GM12878 (cell line): ENCODE data around the gene TRAPPC2B. TPM values are rescaled to one million over a fixed set of nuclear protein-coding genes. Genes with fewer than 3 reads are reported as not detected.

Experiments used
- ATAC-seq: fragments of 200-7000 bp; cut with Tn5 transposase; 3 replicates; pipeline ENCODE4 v1.9.1; 2020; ENCODE audit warnings: mild to moderate bottlenecking, moderate library complexity
- BruUV-seq: library from RNA; stranded (reverse); fragments of 400-500 nt; replicated peaks from 2 replicates; lab custom pipeline; 2021; lab: Mats Ljungman, UMichigan
- CTCF ChIA-PET: fragments of 300-600 bp; sonication (Branson Sonifier 250); formaldehyde crosslinking; extraction: SDS; loops from one replicate; lab custom pipeline; 2021; ENCODE audit warnings: inconsistent platforms; lab: Yijun Ruan, JAX
- POLR2A ChIA-PET: fragments of 350-600 bp; formaldehyde crosslinking; extraction: SDS; loops from one replicate; lab custom pipeline; 2021; ENCODE audit warnings: inconsistent platforms; lab: Charles Lee
- RAD21 ChIA-PET: fragments of 300-600 bp; sonication (Branson Sonifier 250); formaldehyde crosslinking; loops from one replicate; lab custom pipeline; 2023; ENCODE audit warnings: antibody characterized with exemption; ENCODE audit not compliant: unreplicated experiment; lab: Charles Lee
- SMC1A ChIA-PET: fragments of 300-600 bp; sonication (Branson Sonifier 250); formaldehyde crosslinking; loops from one replicate; lab custom pipeline; 2023; ENCODE audit not compliant: unreplicated experiment, uncharacterized antibody; lab: Charles Lee
- DNase-seq: peaks from one replicate; pipeline ENCODE4 v3.0.0-alpha.2; 2011; ENCODE audit warnings: low read depth, low spot score
- FAIRE-seq: peaks from 3 replicates; lab custom pipeline; 2011; peaks lifted over from hg19 to GRCh38; lab: Jason Lieb, UNC
- H2AFZ ChIP-seq: 2 replicates; pipeline ENCODE4 v1.6.0; 2011; ENCODE audit warnings: low read depth, low read length, control low read depth; ENCODE audit not compliant: control insufficient read depth
- H3K27ac ChIP-seq: 2 replicates; pipeline ENCODE4 v1.5.1; 2011; ENCODE audit warnings: control low read depth; ENCODE audit not compliant: control insufficient read depth, insufficient read depth
- H3K27me3 ChIP-seq, 2 experiments: replicated peaks in 1 of 2; 2 replicates each; pipeline versions ENCODE4 v1.6.0 to v1.6.1; 2011; ENCODE audit warnings: low read length in 1 of 2; ENCODE audit not compliant: control insufficient read depth in 2 of 2, insufficient read depth in 2 of 2
- H3K36me3 ChIP-seq, 2 experiments: 2 replicates each; pipeline ENCODE4 v1.5.1; 2011; ENCODE audit warnings: low read length in 1 of 2; ENCODE audit not compliant: control insufficient read depth in 2 of 2, insufficient read depth in 2 of 2
- H3K4me1 ChIP-seq: 2 replicates; pipeline ENCODE4 v1.6.1; 2011; ENCODE audit warnings: mild to moderate bottlenecking, low read length, moderate library complexity, mixed read lengths; ENCODE audit not compliant: control insufficient read depth, insufficient read depth
- H3K4me2 ChIP-seq: 2 replicates; pipeline ENCODE4 v1.6.0; 2011; ENCODE audit warnings: control low read depth; ENCODE audit not compliant: control insufficient read depth, insufficient read depth
- H3K4me3 ChIP-seq: fragments of 200-600 bp; sonication (generic); 2 replicates; pipeline ENCODE4 v1.5.1; 2016
- H3K79me2 ChIP-seq: 2 replicates; pipeline ENCODE4 v1.6.0; 2011; ENCODE audit warnings: low read length; ENCODE audit not compliant: control insufficient read depth, insufficient read depth
- H3K9ac ChIP-seq: 2 replicates; pipeline ENCODE4 v1.8.0; 2011; ENCODE audit warnings: low read length, control low read depth, mixed read lengths; ENCODE audit not compliant: control insufficient read depth, insufficient read depth
- H3K9me3 ChIP-seq: replicated peaks from 3 replicates; pipeline ENCODE4 v1.5.1; 2011; ENCODE audit warnings: mild to moderate bottlenecking, low read length; ENCODE audit not compliant: control insufficient read depth, insufficient read depth
- H4K20me1 ChIP-seq: 2 replicates; pipeline ENCODE4 v1.6.0; 2011; ENCODE audit not compliant: control insufficient read depth, insufficient read depth
- ASH2L ChIP-seq: fragments of 300-600, 200-600 bp; sonication (generic); IDR thresholded peaks from 2 replicates; pipeline ENCODE4 v1.6.1; 2017; ENCODE audit warnings: low read depth, mild to moderate bottlenecking, borderline replicate concordance
- EZH2 ChIP-seq: IDR thresholded peaks from 2 replicates; pipeline ENCODE4 v1.6.1; 2012; ENCODE audit warnings: low read depth, mild to moderate bottlenecking, control low read depth, inconsistent platforms, low read length, borderline replicate concordance; ENCODE audit not compliant: control insufficient read depth
- FOS ChIP-seq: IDR thresholded peaks from 3 replicates; pipeline ENCODE4 v1.6.1; 2011; ENCODE audit warnings: borderline replicate concordance; ENCODE audit not compliant: insufficient read length; ENCODE audit errors: extremely low read depth
- FOXM1 ChIP-seq: IDR thresholded peaks from 2 replicates; pipeline ENCODE4 v1.6.1; 2012; ENCODE audit warnings: low read depth, mild to moderate bottlenecking, inconsistent platforms, low read length, moderate library complexity
- HCFC1 ChIP-seq: fragments of 150-350 bp; IDR thresholded peaks from 2 replicates; pipeline ENCODE4 v1.6.1; 2014; ENCODE audit warnings: low read length
- IRF4 ChIP-seq: IDR thresholded peaks from 2 replicates; pipeline ENCODE4 v1.6.1; 2011; ENCODE audit warnings: low read depth, low read length
- MEF2B ChIP-seq: fragments of 450-650 bp; IDR thresholded peaks from 2 replicates; pipeline ENCODE4 v1.6.1; 2018; ENCODE audit warnings: mild to moderate bottlenecking, moderate library complexity; ENCODE audit not compliant: partially characterized antibody, poor library complexity, severe bottlenecking
- MTA2 ChIP-seq: fragments of 450-650 bp; IDR thresholded peaks from 2 replicates; pipeline ENCODE4 v1.6.1; 2016; ENCODE audit warnings: low read depth, mild to moderate bottlenecking, moderate library complexity
- NFIC ChIP-seq: IDR thresholded peaks from 2 replicates; pipeline ENCODE4 v1.6.1; 2012; ENCODE audit warnings: low read depth, mild to moderate bottlenecking, inconsistent platforms, low read length, moderate library complexity
- PAX5 ChIP-seq: IDR thresholded peaks from 2 replicates; pipeline ENCODE4 v1.6.1; 2011; ENCODE audit warnings: low read depth, low read length, borderline replicate concordance
- SMAD1 ChIP-seq: fragments of 450-650 bp; IDR thresholded peaks from 2 replicates; pipeline ENCODE4 v1.6.1; 2018; ENCODE audit warnings: mild to moderate bottlenecking, low read depth; ENCODE audit not compliant: partially characterized antibody
- TBL1XR1 ChIP-seq: IDR thresholded peaks from 2 replicates; pipeline ENCODE4 v1.6.1; 2012; ENCODE audit warnings: low read depth, low read length, improper control_type of control experiment
- WGBS: methylation state at CpG from one replicate; pipeline ENCODE4 v1.1.6; 2016; ENCODE audit warnings: low lambda C conversion rate; ENCODE audit not compliant: insufficient replicate concordance, insufficient coverage; ENCODE audit errors: missing lambda C conversion rate; 5-methylcytosine and 5-hydroxymethylcytosine counted together
- in situ Hi-C: fragments of 300-500 bp; cut with MboI; formaldehyde crosslinking; loops from 9 replicates; pipeline ENCODE4 v1.14.3; 2018; ENCODE audit warnings: mixed read lengths
- intact Hi-C: fragments of 100-400 bp; cut with micrococcal nuclease; formaldehyde crosslinking; loops from one replicate; pipeline ENCODE4 v1.14.2; 2022; ENCODE audit not compliant: unreplicated experiment
- polyA plus RNA-seq, 11 experiments: library from polyadenylated mRNA; depleted of rRNA in 4 of 11; unstranded in 6 of 11; stranded (reverse) in 5 of 11; fragments of >200 nt; fragmentation: Nextera tagmentation in 4 of 11; fragmentation: Illumina TruSeq in 1 of 11; extraction: Ambion mirVana in 4 of 11; extraction: Trizol in 1 of 11; gene quantifications; 1 replicate in 1 of 11; 2 replicates in 10 of 11; pipeline versions ENCODE4 v1.2.1 to v1.2.3, GENCODE V29; 2011 to 2016; ENCODE audit warnings: inconsistent platforms in 2 of 11, missing spikeins in 2 of 11, low read depth in 1 of 11
- total RNA-seq, 4 experiments: library from RNA; depleted of rRNA in 3 of 4; stranded (reverse); fragments of >200 nt in 3 of 4; fragmentation: Illumina TruSeq in 1 of 4; extraction: Trizol in 1 of 4; gene quantifications; 2 replicates each; pipeline versions ENCODE4 v1.2.1 to v1.2.3, GENCODE V29; 2013 to 2021
- TF ChIP-seq, protein P1 (sequence below), 3 experiments: IDR thresholded peaks in 2 of 3; conservative IDR thresholded peaks in 1 of 3; 2 replicates each; pipeline ENCODE4 v1.5.1; 2011; ENCODE audit warnings: low read depth in 3 of 3, low read length in 3 of 3, mild to moderate bottlenecking in 3 of 3, control low read depth in 2 of 3, moderate library complexity in 2 of 3, inconsistent platforms in 1 of 3, mixed read lengths in 1 of 3; ENCODE audit not compliant: control insufficient read depth in 2 of 3, insufficient read depth in 1 of 3; ENCODE audit errors: extremely low read depth in 1 of 3
- TF ChIP-seq, protein P2 (sequence below): IDR thresholded peaks from 2 replicates; pipeline ENCODE4 v1.6.1; 2011; ENCODE audit warnings: low read depth, mild to moderate bottlenecking, low read length, moderate library complexity, borderline replicate concordance; ENCODE audit errors: extremely low read depth
- TF ChIP-seq, protein P3 (sequence below): fragments of 450-650 bp; IDR thresholded peaks from 2 replicates; pipeline ENCODE4 v1.6.1; 2018; ENCODE audit warnings: mild to moderate bottlenecking, low read depth, moderate library complexity; ENCODE audit not compliant: partially characterized antibody

TRAPPC2B gene
- total and polyA plus RNA-seq, 10 of the 15 experiments (the other 5 are each of a cell fraction or from before 2014, with no cell fraction given): 10.6 to 86.4 (median 25.6) TPM

DNA sequence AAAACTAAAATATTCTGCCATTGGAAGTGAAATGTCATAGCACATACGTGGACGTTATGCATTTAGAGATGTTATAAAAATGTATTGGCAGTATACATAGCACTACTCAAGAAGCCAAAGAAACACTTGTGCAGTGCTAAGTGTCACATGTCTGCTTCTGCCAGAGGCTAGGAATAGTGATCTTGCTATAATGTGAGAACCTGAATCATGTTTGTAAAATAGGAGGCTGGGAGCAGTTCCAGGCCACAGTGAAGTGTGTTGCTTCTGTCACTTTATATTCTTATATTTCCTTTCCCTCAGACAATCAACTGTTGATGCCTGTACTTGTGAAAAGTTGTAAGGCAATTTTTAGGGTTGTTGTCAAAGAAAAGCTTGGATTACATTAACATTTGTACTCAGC lies 3.4 kb downstream of the TRAPPC2B start:
- H4K20me1 ChIP-seq: no peaks in the 10 kb centered on the region
- no peaks in the 10 kb centered on the region; a peak in 1 of 4 replicates for H3K36me3 ChIP-seq
- H3K4me3 ChIP-seq: no peak overlapping the region
- ChIA-PET POLR2A (interaction anchor here (0.6 kb wide), 2 partner anchors 23 to 29 kb away, joined by 5 to 6 read pairs; partner anchors contain the start of gene ZNF548), CTCF (no interaction called here), RAD21 (interaction anchor here (0.6 kb wide), 1 partner anchor 230 kb away, joined by 4 read pairs; no protein-coding TSS in a partner anchor), SMC1A (no interaction called here)
- H3K27me3 ChIP-seq: no peaks in the 10 kb centered on the region
- DNase-seq: no peak
- in situ Hi-C loops: no loop called here
- peaks cover 5% of the 10 kb centered on the region for H3K79me2 ChIP-seq
- TF ChIP-seq, protein P1, sequence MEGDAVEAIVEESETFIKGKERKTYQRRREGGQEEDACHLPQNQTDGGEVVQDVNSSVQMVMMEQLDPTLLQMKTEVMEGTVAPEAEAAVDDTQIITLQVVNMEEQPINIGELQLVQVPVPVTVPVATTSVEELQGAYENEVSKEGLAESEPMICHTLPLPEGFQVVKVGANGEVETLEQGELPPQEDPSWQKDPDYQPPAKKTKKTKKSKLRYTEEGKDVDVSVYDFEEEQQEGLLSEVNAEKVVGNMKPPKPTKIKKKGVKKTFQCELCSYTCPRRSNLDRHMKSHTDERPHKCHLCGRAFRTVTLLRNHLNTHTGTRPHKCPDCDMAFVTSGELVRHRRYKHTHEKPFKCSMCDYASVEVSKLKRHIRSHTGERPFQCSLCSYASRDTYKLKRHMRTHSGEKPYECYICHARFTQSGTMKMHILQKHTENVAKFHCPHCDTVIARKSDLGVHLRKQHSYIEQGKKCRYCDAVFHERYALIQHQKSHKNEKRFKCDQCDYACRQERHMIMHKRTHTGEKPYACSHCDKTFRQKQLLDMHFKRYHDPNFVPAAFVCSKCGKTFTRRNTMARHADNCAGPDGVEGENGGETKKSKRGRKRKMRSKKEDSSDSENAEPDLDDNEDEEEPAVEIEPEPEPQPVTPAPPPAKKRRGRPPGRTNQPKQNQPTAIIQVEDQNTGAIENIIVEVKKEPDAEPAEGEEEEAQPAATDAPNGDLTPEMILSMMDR (IDR thresholded peaks at IDR 0.05 in 2 of 3, conservative IDR thresholded peaks at IDR 0.05 in 1 of 3; ENCODE audit: control insufficient read depth in 2 of 3, extremely low read depth in 1 of 3, insufficient read depth in 1 of 3, low read depth in 3 of 3, low read length in 3 of 3): no peak
- TF ChIP-seq IRF4 (no peak), FOS (no peak), MTA2 (no peak), HCFC1 (no peak), ASH2L (no peak), EZH2 (no peak), NFIC (no peak), MEF2B (no peak), FOXM1 (no peak), SMAD1 (no peak), PAX5 (no peak), TBL1XR1 (no peak)
- TF ChIP-seq, protein P2, sequence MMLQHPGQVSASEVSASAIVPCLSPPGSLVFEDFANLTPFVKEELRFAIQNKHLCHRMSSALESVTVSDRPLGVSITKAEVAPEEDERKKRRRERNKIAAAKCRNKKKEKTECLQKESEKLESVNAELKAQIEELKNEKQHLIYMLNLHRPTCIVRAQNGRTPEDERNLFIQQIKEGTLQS: no peak
- TF ChIP-seq, protein P3, sequence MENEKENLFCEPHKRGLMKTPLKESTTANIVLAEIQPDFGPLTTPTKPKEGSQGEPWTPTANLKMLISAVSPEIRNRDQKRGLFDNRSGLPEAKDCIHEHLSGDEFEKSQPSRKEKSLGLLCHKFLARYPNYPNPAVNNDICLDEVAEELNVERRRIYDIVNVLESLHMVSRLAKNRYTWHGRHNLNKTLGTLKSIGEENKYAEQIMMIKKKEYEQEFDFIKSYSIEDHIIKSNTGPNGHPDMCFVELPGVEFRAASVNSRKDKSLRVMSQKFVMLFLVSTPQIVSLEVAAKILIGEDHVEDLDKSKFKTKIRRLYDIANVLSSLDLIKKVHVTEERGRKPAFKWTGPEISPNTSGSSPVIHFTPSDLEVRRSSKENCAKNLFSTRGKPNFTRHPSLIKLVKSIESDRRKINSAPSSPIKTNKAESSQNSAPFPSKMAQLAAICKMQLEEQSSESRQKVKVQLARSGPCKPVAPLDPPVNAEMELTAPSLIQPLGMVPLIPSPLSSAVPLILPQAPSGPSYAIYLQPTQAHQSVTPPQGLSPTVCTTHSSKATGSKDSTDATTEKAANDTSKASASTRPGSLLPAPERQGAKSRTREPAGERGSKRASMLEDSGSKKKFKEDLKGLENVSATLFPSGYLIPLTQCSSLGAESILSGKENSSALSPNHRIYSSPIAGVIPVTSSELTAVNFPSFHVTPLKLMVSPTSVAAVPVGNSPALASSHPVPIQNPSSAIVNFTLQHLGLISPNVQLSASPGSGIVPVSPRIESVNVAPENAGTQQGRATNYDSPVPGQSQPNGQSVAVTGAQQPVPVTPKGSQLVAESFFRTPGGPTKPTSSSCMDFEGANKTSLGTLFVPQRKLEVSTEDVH: no peak
- H3K4me2 ChIP-seq: no peak overlapping the region
- no peaks in the 10 kb centered on the region for H3K4me1 ChIP-seq
- H2AFZ ChIP-seq: no peak overlapping the region
- WGBS: 95% methylated on average over 2 of the region's 2 CpGs
- FAIRE-seq: no peak
- ATAC-seq: no peak
- no peaks in the 10 kb centered on the region; the same call in 2 of the 3 replicates for H3K9me3 ChIP-seq
- no TSS peak for BruUV-seq
- H3K27ac ChIP-seq: no peak overlapping the region
- intact Hi-C loops: no loop called here
- H3K9ac ChIP-seq: no peak overlapping the region
